Colon (tissue), 2 donors: Measurements from ENCODE around the gene NEFH.
"Not testable (repeated sequence)": the region's sequence is repeated elsewhere in the genome, so short reads cannot be mapped to it uniquely, and the experiment has no call there.

Source experiments
- FAIRE-seq: peaks from 2 replicates; lab custom pipeline; 2012; peaks lifted over from hg19 to GRCh38; lab: Jason Lieb, UNC
- donor health status: control.
- donor health status: control.

NEFH gene

GRCh38 chr22:29479417-29480261 is at the start of gene NEFH:
NEFH (plus strand) TSS chr22:29480218; CDS start chr22:29480263, 45 bp downstream.
- FAIRE-seq, result no peak

- no peak for FAIRE-seq
Observed at GRCh38 chr22:29431986-29432385, 48.0 kb upstream of the NEFH start.

GRCh38 chr22:29433856-29434255 is 46.2 kb upstream of the NEFH start:
- no peak for FAIRE-seq

GRCh38 chr22:29434288-29434687 is 45.7 kb upstream of the NEFH start:
- FAIRE-seq, result no peak

- no peak for FAIRE-seq
Observed at GRCh38 chr22:29435236-29436136, 44.5 kb upstream of the NEFH start.

- not testable (repeated sequence) for FAIRE-seq
Observed at GRCh38 chr22:29438283-29438682, 41.7 kb upstream of the NEFH start, which contains the start of gene RFPL1. RFPL1 (plus strand) TSS chr22:29438583.

GRCh38 chr22:29442976-29443375 is 37.0 kb upstream of the NEFH start:
- FAIRE-seq, result no peak

GRCh38 chr22:29443452-29443851 is 36.6 kb upstream of the NEFH start:
- FAIRE-seq, result no peak

GRCh38 chr22:29443861-29444792 is 35.9 kb upstream of the NEFH start:
- no peak for FAIRE-seq

GRCh38 chr22:29445508-29445907 is 34.5 kb upstream of the NEFH start:
- no peak for FAIRE-seq

GRCh38 chr22:29447906-29448305 is 32.1 kb upstream of the NEFH start:
- no peak for FAIRE-seq

- FAIRE-seq, result no peak
Observed at GRCh38 chr22:29449296-29449875, 30.6 kb upstream of the NEFH start.

GRCh38 chr22:29450222-29450621 is 29.8 kb upstream of the NEFH start:
- FAIRE-seq, result no peak

- FAIRE-seq, result no peak
Observed at GRCh38 chr22:29451863-29452262, 28.2 kb upstream of the NEFH start.

GRCh38 chr22:29454276-29454675 is 25.7 kb upstream of the NEFH start:
- no peak for FAIRE-seq

- FAIRE-seq, result no peak
Observed at GRCh38 chr22:29456211-29456671, 23.8 kb upstream of the NEFH start.

- FAIRE-seq, result no peak
Observed at GRCh38 chr22:29457730-29458129, 22.3 kb upstream of the NEFH start.

GRCh38 chr22:29458551-29458950 is 21.5 kb upstream of the NEFH start:
- no peak for FAIRE-seq

GRCh38 chr22:29459773-29460172 is 20.2 kb upstream of the NEFH start:
- FAIRE-seq, result no peak

- no peak for FAIRE-seq
Observed at GRCh38 chr22:29461263-29461662, 18.8 kb upstream of the NEFH start.

GRCh38 chr22:29463629-29464028 is 16.4 kb upstream of the NEFH start:
- FAIRE-seq, result no peak
